Right lobe of liver (tissue), 4 donors: Measurements from ENCODE around the gene SLC38A8.

Source experiments
- POLR2A ChIP-seq: fragments of 450-650 bp; IDR thresholded peaks from one replicate; pipeline ENCODE4 v1.6.1; 2017; ENCODE audit warnings: antibody characterized with exemption, mild to moderate bottlenecking
- TF ChIP-seq, protein P1 (sequence below), 4 donors: fragments of 200-600 bp in 3 of 4; fragments of 450-650 bp in 1 of 4; IDR thresholded peaks; one replicate each; pipeline versions ENCODE4 v1.5.1 to v1.8.0; 2016 to 2022; ENCODE audit warnings: antibody characterized with exemption in 4 of 4, mild to moderate bottlenecking in 2 of 4
- donor health status: DM: no; HTN: no; CAD: no.
- donor health status: DM: no; HTN: no; CAD: no.
- donor health status: DM: no; HTN: yes; CAD: no.

- TF ChIP-seq, protein P1, sequence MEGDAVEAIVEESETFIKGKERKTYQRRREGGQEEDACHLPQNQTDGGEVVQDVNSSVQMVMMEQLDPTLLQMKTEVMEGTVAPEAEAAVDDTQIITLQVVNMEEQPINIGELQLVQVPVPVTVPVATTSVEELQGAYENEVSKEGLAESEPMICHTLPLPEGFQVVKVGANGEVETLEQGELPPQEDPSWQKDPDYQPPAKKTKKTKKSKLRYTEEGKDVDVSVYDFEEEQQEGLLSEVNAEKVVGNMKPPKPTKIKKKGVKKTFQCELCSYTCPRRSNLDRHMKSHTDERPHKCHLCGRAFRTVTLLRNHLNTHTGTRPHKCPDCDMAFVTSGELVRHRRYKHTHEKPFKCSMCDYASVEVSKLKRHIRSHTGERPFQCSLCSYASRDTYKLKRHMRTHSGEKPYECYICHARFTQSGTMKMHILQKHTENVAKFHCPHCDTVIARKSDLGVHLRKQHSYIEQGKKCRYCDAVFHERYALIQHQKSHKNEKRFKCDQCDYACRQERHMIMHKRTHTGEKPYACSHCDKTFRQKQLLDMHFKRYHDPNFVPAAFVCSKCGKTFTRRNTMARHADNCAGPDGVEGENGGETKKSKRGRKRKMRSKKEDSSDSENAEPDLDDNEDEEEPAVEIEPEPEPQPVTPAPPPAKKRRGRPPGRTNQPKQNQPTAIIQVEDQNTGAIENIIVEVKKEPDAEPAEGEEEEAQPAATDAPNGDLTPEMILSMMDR (IDR thresholded peaks at IDR 0.05), result no peak
- TF ChIP-seq POLR2A, result no peak
These were observed 50.0 kb downstream of the SLC38A8 start for GRCh38 chr16:83992624-83993023.
